A549 treated with RU486 at 1 μM for 4 hours (cell line): ENCODE measurements around the gene TIMM29. TPM values are rescaled to one million over a fixed set of nuclear protein-coding genes. Genes with fewer than 3 reads are reported as not detected.

Source experiments
- total RNA-seq: library from RNA; stranded (reverse); fragments of 200-300 nt; extraction: Qiagen RNA extraction; gene quantifications from 5 replicates; pipeline ENCODE4 v1.2.3, GENCODE V29; 2022; ENCODE audit warnings: low read depth

Gene TIMM29
- 12.6 to 19.2 TPM (median 16.2 TPM) in 5 replicates for total RNA-seq

DNA sequence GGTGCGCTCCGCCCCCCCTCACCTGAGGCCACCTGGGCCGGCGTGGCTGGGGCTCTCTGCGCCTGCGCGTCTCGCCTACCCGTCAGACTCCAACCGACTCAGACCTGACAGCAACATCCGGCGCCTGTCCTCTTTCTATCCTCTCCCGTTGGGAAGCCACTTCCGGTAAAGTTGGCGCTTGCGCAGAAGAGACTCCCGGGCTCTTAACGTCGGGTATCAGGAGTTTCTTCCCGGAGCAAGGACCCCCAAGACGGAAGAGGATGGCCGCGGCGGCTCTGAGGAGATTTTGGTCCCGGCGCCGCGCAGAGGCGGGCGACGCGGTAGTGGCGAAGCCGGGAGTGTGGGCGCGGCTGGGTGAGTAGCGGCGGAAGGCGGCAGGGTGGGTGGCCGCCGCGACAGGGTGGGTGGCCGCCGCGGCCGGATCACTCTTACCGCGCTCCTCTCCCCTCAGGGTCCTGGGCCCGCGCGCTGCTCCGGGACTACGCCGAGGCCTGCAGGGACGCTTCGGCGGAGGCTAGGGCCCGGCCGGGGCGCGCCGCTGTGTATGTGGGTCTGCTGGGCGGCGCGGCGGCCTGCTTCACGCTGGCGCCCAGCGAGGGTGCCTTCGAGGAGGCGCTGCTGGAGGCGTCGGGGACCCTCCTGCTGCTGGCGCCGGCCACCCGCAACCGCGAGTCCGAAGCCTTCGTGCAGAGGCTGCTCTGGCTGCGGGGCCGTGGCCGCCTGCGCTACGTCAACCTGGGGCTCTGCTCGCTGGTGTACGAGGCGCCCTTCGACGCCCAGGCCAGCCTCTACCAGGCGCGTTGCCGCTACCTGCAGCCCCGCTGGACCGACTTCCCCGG is at the start of gene TIMM29, which contains the start of gene YIPF2:
Gene TIMM29 (plus strand): TSS at position 249 of the 839 bp plus-strand sequence. CDS start 12 bp downstream, at position 261.
Gene YIPF2 (minus strand): TSS at position 77 of the 839 bp plus-strand sequence. CDS start 229 bp downstream, outside the sequence.

GRCh38 chr19:10960314-10961072 is 31.9 kb downstream of the TIMM29 start, which contains the start of gene SMARCA4:
Gene SMARCA4 (plus strand): TSS chr19:10961030. CDS start chr19:10984152, 23,122 bp downstream.

Other genes starting within 250 kb of the TIMM29 start
- 27.4 to 34.5 TPM (median 32.1 TPM) in 5 replicates for gene QTRT1, start 227.4 kb upstream of the TIMM29 start, total RNA-seq
- 45.9 to 59.1 TPM (median 54.1 TPM) in 5 replicates for gene DNM2, start 210.7 kb upstream of the TIMM29 start, total RNA-seq
- 22.1 to 31.7 TPM (median 31.5 TPM) in 5 replicates for gene TMED1, start 92.6 kb upstream of the TIMM29 start, total RNA-seq
- 0.12 to 0.15 TPM in 2 of 5 replicates, not detected in the others for gene C19orf38, start 80.4 kb upstream of the TIMM29 start, total RNA-seq
- 36.4 to 53.0 TPM (median 45.8 TPM) in 5 replicates for gene CARM1, start 57.3 kb upstream of the TIMM29 start, total RNA-seq
- 14.6 to 20.9 TPM (median 18.5 TPM) in 5 replicates for gene YIPF2, start 172 bp upstream of the TIMM29 start, total RNA-seq
- gene SMARCA4, start 32.2 kb downstream of the TIMM29 start, total RNA-seq = 7.6 to 11.8 TPM (median 9.1 TPM) in 5 replicates
- gene LDLR, start 160.7 kb downstream of the TIMM29 start, total RNA-seq = 24.9 to 30.3 TPM (median 27.0 TPM) in 5 replicates
- 11.8 to 14.5 TPM (median 14.2 TPM) in 5 replicates for gene SPC24, start 227.0 kb downstream of the TIMM29 start, total RNA-seq